Measurements from ENCODE around the gene INPP5B. TPM values are rescaled to one million over a fixed set of nuclear protein-coding genes. Genes with fewer than 3 reads are reported as not detected.
A peak's percentile ranks its signal among the peaks of the same experiment; 100 is the strongest.
"Not testable (repeated sequence)": the region's sequence is repeated elsewhere in the genome, so short reads cannot be mapped to it uniquely, and the experiment has no call there.

The INPP5B gene
- 18.7 TPM for polyA plus RNA-seq (2013, experiment 1 of 2; ENCODE audit: insufficient read length)
- polyA plus RNA-seq (2013, experiment 2 of 2; ENCODE audit: insufficient read length) = 17.9 TPM

- peak; percentile 94 for DNase-seq
Measured at GRCh38 chr1:37946703-37947360, at the start of gene INPP5B. Gene INPP5B, minus strand, starts transcription at chr1:37947053. Its CDS starts 745 bp downstream, at chr1:37946308.

DNA sequence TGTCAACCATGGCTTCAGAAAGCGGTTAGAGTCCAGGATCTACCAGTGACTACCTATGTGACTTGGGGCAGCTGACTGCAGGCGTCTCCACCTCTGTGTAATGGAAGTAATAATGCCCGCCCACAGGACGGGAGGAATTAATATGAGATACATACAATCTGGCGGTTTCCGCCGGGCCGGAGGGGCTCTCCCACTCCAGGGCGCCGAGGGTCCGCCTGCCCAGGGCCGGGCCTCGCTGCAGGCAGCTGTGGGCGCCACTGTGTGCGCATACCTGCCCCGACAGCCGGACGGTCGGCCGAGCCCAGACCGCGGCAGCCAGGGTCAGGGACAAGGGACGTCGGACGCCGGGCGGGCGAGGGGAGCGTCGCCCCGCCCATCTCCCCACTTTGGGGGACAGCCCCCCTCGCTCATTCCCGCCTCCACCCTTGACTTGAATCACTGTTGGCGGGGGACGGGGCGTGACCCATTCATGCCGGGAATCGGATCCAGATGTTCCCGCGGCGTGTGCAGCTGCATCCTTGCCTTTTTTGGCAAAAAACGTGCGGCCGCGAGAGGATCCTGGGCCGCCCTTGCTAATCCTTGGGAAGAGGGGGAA, 49.0 kb upstream of the INPP5B start:
- peak; percentile 75 for DNase-seq

- no peak for DNase-seq
Measured at GRCh38 chr1:37994886-37995566, 48.2 kb upstream of the INPP5B start.

GRCh38 chr1:37989361-37989930, 42.6 kb upstream of the INPP5B start:
- no peak for DNase-seq

GRCh38 chr1:37987679-37988078, 40.8 kb upstream of the INPP5B start:
- no peak for DNase-seq

DNA sequence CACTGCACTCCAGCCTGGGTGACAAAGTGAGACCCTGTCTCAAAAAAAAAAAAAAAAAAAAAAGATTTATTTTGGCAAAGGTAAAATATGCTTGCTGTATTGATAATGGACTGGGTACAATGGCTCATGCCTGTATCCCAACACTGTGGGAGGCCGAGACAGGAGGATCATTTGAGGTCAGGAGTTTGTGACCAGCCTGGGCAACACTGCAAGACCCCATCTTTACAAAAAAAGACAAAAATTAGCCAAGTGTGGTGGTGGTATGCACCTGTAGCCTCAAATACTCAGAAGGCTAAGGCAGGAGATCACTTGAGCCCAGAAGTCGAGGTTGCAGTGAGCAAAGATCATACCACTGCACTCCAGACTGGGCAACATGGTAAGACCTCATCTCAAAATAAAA, 36.7 kb upstream of the INPP5B start:
- DNase-seq = no peak

GRCh38 chr1:37978541-37978940, 31.7 kb upstream of the INPP5B start:
- DNase-seq = no peak

GRCh38 chr1:37975083-37975482, 28.2 kb upstream of the INPP5B start:
- peak; percentile 67 for DNase-seq

DNA sequence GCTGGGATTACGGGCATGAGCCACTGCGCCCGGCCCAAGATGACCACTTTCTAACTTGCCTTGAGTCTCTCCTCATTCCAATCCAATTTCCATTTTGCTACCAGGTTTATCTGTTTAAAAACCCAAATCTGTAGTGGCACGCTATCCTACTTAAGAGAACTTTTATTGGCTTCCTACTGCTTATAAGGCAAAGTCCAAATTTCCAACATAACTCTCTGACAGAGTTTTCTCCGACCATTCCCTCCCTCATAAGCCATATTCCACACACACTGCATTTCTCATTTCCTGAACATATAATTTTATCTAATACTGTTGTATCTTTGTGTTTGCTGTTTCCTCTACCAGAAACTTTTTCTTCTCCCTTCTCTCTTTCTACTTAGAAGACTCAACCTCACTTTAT, 27.7 kb upstream of the INPP5B start:
- no peak for DNase-seq

DNA sequence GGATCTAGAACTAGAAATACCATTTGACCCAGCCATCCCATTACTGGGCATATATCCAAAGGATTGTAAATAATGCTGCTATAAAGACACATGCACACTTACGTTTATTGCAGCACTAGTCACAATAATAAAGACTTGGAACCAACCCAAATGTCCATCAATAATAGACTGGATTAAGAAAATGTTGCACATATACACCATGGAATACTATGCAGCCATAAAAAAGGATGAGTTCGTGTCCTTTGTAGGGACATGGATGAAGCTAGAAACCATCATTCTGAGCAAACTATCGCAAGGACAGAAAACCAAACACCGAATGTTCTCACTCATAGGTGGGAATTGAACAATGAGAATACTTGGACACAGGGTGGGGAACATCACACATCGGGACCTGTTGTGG, 26.8 kb upstream of the INPP5B start:
- DNase-seq = not testable (repeated sequence)

- DNase-seq = no peak
Measured at GRCh38 chr1:37965301-37965700, 18.4 kb upstream of the INPP5B start.

- not testable (repeated sequence) for DNase-seq
Measured at GRCh38 chr1:37964106-37964505, 17.3 kb upstream of the INPP5B start.

- DNase-seq = peak; percentile 95
Measured at GRCh38 chr1:37958690-37959089, 11.8 kb upstream of the INPP5B start.

- DNase-seq = no peak
Measured at GRCh38 chr1:37955685-37956084, 8.8 kb upstream of the INPP5B start.

GRCh38 chr1:37954316-37954971, 7.6 kb upstream of the INPP5B start:
- no peak for DNase-seq

DNA sequence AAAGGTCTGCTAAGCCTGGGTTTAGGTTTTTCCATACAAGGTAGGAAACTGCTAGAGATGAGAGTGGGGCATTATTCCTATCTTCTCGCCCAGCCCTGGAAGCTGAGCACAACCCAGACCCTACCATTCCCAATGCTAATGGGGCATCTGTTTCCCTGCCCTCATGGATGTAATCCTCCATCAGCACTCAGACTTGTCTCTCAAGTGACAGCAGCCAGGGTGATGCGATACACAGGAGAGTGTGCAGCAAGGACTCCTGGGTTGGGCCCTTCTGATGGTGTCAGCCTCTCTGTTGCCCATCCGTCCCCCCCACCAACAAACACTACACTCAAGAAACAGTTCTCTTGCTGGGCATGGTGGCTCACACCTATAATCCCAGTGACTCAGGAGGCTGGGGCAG, 5.9 kb upstream of the INPP5B start:
- DNase-seq = no peak

GRCh38 chr1:37951783-37952624, 5.2 kb upstream of the INPP5B start:
- no peak for DNase-seq

GRCh38 chr1:37951041-37951782, 4.4 kb upstream of the INPP5B start:
- DNase-seq = no peak

GRCh38 chr1:37949524-37950152, 2.8 kb upstream of the INPP5B start:
- DNase-seq = no peak

DNA sequence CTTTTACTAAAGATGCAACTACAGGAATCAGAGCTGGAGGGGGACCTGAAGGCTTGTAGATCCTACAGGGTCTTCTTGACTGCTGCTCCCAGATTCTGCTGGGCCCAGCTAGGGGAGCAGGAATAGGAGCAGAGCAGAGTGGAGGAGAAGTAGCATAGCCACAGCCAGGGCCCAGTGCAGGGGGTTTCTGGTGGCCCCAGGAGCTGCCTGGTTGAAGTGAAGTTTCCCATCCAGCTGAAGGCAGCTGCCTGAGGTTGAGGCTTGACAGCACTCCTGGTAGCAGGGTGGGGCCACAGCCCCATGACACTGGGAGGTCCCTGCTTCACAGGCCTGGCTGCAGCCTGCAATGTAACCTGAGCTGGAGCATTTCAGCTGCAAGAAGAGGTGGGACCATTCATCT, 2.0 kb upstream of the INPP5B start:
- no peak for DNase-seq

DNA sequence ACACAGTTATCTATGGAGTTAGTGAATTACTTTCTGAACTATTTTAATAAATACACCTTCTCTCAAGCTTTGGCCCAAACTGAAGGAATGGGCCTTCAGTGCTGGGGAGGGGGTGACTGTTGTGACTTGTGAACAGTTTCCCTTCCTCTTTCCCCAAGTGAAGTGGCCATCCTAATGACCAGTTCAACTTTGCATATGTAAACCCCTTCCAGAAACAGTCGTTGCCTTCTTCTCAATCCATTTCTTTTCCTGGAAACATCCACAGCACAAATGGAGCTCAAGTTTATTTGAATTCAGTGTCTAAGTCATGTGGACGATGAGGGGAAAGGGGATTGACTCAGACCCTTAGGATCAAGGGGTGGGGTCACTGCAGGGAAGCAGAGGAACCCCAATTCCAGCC, 1.3 kb upstream of the INPP5B start:
- no peak for DNase-seq

All from fibroblast of skin of scalp (primary cell).